ENCODE data around the gene KCNS3.

The KCNS3 gene

GRCh38 chr2:17966798-17967197 is 88.3 kb downstream of the KCNS3 start:
- Histone ChIP-seq H3K27me3 (ENCODE audit: control insufficient read depth, insufficient read depth, low read length) (no peaks in the 10 kb centered on the region), H3K27ac (ENCODE audit: low read depth, low read length) (no peak overlapping the region), H3K4me1 (ENCODE audit: control insufficient read depth, insufficient read depth, low read length) (no peaks in the 10 kb centered on the region), H3K9ac (ENCODE audit: low read depth, low read length) (no peak overlapping the region), H3K9me3 (ENCODE audit: control insufficient read depth, insufficient read depth, low read length) (no peaks in the 10 kb centered on the region), H3K4me3 (ENCODE audit: low read depth, low read length) (no peak overlapping the region), H3K36me3 (ENCODE audit: control insufficient read depth, insufficient read depth, low read length) (no peaks in the 10 kb centered on the region)

GRCh38 chr2:17969661-17970060 is 91.2 kb downstream of the KCNS3 start:
- H3K9ac ChIP-seq (ENCODE audit: low read depth, low read length) = no peak overlapping the region
- no peaks in the 10 kb centered on the region for H3K36me3 ChIP-seq (ENCODE audit: control insufficient read depth, insufficient read depth, low read length)

GRCh38 chr2:17971531-17972125 is 93.2 kb downstream of the KCNS3 start:
- H3K36me3 ChIP-seq (ENCODE audit: control insufficient read depth, insufficient read depth, low read length) = no peaks in the 10 kb centered on the region
- H3K4me1 ChIP-seq (ENCODE audit: control insufficient read depth, insufficient read depth, low read length) = no peaks in the 10 kb centered on the region
- no peaks in the 10 kb centered on the region for H3K9me3 ChIP-seq (ENCODE audit: control insufficient read depth, insufficient read depth, low read length)
- no peaks in the 10 kb centered on the region for H3K27me3 ChIP-seq (ENCODE audit: control insufficient read depth, insufficient read depth, low read length)
- H3K27ac ChIP-seq (ENCODE audit: low read depth, low read length) = no peak overlapping the region
- H3K9ac ChIP-seq (ENCODE audit: low read depth, low read length) = no peak overlapping the region
- no peak overlapping the region for H3K4me3 ChIP-seq (ENCODE audit: low read depth, low read length)

More at GRCh38 chr2:17969661-17970060, 91.2 kb downstream of the KCNS3 start:
- Histone ChIP-seq H3K4me1 (ENCODE audit: control insufficient read depth, insufficient read depth, low read length) (no peaks in the 10 kb centered on the region), H3K27me3 (ENCODE audit: control insufficient read depth, insufficient read depth, low read length) (no peaks in the 10 kb centered on the region), H3K9me3 (ENCODE audit: control insufficient read depth, insufficient read depth, low read length) (no peaks in the 10 kb centered on the region), H3K27ac (ENCODE audit: low read depth, low read length) (no peak overlapping the region), H3K4me3 (ENCODE audit: low read depth, low read length) (no peak overlapping the region)

GRCh38 chr2:17972991-17973390 is 94.5 kb downstream of the KCNS3 start:
- H3K4me3 ChIP-seq (ENCODE audit: low read depth, low read length) = no peak overlapping the region
- no peaks in the 10 kb centered on the region for H3K27me3 ChIP-seq (ENCODE audit: control insufficient read depth, insufficient read depth, low read length)
- no peaks in the 10 kb centered on the region for H3K4me1 ChIP-seq (ENCODE audit: control insufficient read depth, insufficient read depth, low read length)
- no peak overlapping the region for H3K9ac ChIP-seq (ENCODE audit: low read depth, low read length)
- no peak overlapping the region for H3K27ac ChIP-seq (ENCODE audit: low read depth, low read length)
- H3K36me3 ChIP-seq (ENCODE audit: control insufficient read depth, insufficient read depth, low read length) = no peaks in the 10 kb centered on the region
- H3K9me3 ChIP-seq (ENCODE audit: control insufficient read depth, insufficient read depth, low read length) = no peaks in the 10 kb centered on the region

- Histone ChIP-seq H3K9ac (ENCODE audit: low read depth, low read length) (no peak overlapping the region), H3K4me1 (ENCODE audit: control insufficient read depth, insufficient read depth, low read length) (no peaks in the 10 kb centered on the region), H3K9me3 (ENCODE audit: control insufficient read depth, insufficient read depth, low read length) (no peaks in the 10 kb centered on the region), H3K27ac (ENCODE audit: low read depth, low read length) (no peak overlapping the region), H3K36me3 (ENCODE audit: control insufficient read depth, insufficient read depth, low read length) (no peaks in the 10 kb centered on the region), H3K4me3 (ENCODE audit: low read depth, low read length) (no peak overlapping the region), H3K27me3 (ENCODE audit: control insufficient read depth, insufficient read depth, low read length) (no peaks in the 10 kb centered on the region)
Observed at GRCh38 chr2:17975401-17975800, 96.9 kb downstream of the KCNS3 start.

GRCh38 chr2:17976871-17977746 is 98.6 kb downstream of the KCNS3 start:
- H3K4me1 ChIP-seq (ENCODE audit: control insufficient read depth, insufficient read depth, low read length) = no peaks in the 10 kb centered on the region
- no peaks in the 10 kb centered on the region for H3K36me3 ChIP-seq (ENCODE audit: control insufficient read depth, insufficient read depth, low read length)
- H3K27ac ChIP-seq (ENCODE audit: low read depth, low read length) = no peak overlapping the region
- H3K27me3 ChIP-seq (ENCODE audit: control insufficient read depth, insufficient read depth, low read length) = no peaks in the 10 kb centered on the region
- no peak overlapping the region for H3K4me3 ChIP-seq (ENCODE audit: low read depth, low read length)
- H3K9ac ChIP-seq (ENCODE audit: low read depth, low read length) = no peak overlapping the region
- H3K9me3 ChIP-seq (ENCODE audit: control insufficient read depth, insufficient read depth, low read length) = no peaks in the 10 kb centered on the region

GRCh38 chr2:17979707-17980106 is 101.2 kb downstream of the KCNS3 start:
- Histone ChIP-seq H3K4me3 (ENCODE audit: low read depth, low read length) (no peak overlapping the region), H3K36me3 (ENCODE audit: control insufficient read depth, insufficient read depth, low read length) (no peaks in the 10 kb centered on the region), H3K4me1 (ENCODE audit: control insufficient read depth, insufficient read depth, low read length) (no peaks in the 10 kb centered on the region), H3K9me3 (ENCODE audit: control insufficient read depth, insufficient read depth, low read length) (no peaks in the 10 kb centered on the region), H3K9ac (ENCODE audit: low read depth, low read length) (no peak overlapping the region), H3K27me3 (ENCODE audit: control insufficient read depth, insufficient read depth, low read length) (no peaks in the 10 kb centered on the region), H3K27ac (ENCODE audit: low read depth, low read length) (no peak overlapping the region)

- Histone ChIP-seq H3K9ac (ENCODE audit: low read depth, low read length) (no peak overlapping the region), H3K9me3 (ENCODE audit: control insufficient read depth, insufficient read depth, low read length) (no peaks in the 10 kb centered on the region), H3K36me3 (ENCODE audit: control insufficient read depth, insufficient read depth, low read length) (no peaks in the 10 kb centered on the region), H3K27ac (ENCODE audit: low read depth, low read length) (no peak overlapping the region), H3K4me1 (ENCODE audit: control insufficient read depth, insufficient read depth, low read length) (no peaks in the 10 kb centered on the region), H3K27me3 (ENCODE audit: control insufficient read depth, insufficient read depth, low read length) (no peaks in the 10 kb centered on the region), H3K4me3 (ENCODE audit: low read depth, low read length) (no peak overlapping the region)
Observed at GRCh38 chr2:17981936-17982335, 103.5 kb downstream of the KCNS3 start.

Data from HUES48 (cell line).